Endothelial cell of coronary artery (primary cell): ENCODE measurements around the gene PADI3. TPM values are rescaled to one million over a fixed set of nuclear protein-coding genes. Genes with fewer than 3 reads are reported as not detected.

Experiments
- total RNA-seq: library from RNA; depleted of rRNA; stranded (reverse); fragments of >200 nt; gene quantifications from 2 replicates; pipeline ENCODE4 v1.2.3, GENCODE V29; 2014

The PADI3 gene
- total RNA-seq: not detected in 2 replicates

GRCh38 chr1:17248781-17249180 lies at the start of gene PADI3:
TSS of gene PADI3 (plus strand) at chr1:17249098. CDS start at chr1:17249138, 40 bp downstream.

GRCh38 chr1:17204546-17205440 lies 44.1 kb upstream of the PADI3 start, which contains the start of gene PADI1:
TSS of gene PADI1 (plus strand) at chr1:17205128. CDS start at chr1:17205218, 90 bp downstream.

GRCh38 chr1:17307946-17308345 lies 59.0 kb downstream of the PADI3 start, which contains the start of gene PADI4:
TSS of gene PADI4 (plus strand) at chr1:17308197. CDS start at chr1:17308223, 26 bp downstream.

Other genes starting within 250 kb of the PADI3 start
- gene ATP13A2, start 237.2 kb upstream of the PADI3 start, total RNA-seq: 44.9 and 81.9 TPM in 2 replicates
- 144 and 147 TPM in 2 replicates for gene SDHB, start 195.1 kb upstream of the PADI3 start, total RNA-seq
- 0.09 TPM in 1 of 2 replicates, not detected in the other for gene PADI2, start 129.6 kb upstream of the PADI3 start, total RNA-seq
- 0.09 TPM in 1 of 2 replicates, not detected in the other for gene PADI1, start 44.0 kb upstream of the PADI3 start, total RNA-seq
- not detected in 2 replicates for gene PADI4, start 59.1 kb downstream of the PADI3 start, total RNA-seq
- gene PADI6, start 123.1 kb downstream of the PADI3 start, total RNA-seq: not detected in 2 replicates
- 71.0 and 108 TPM in 2 replicates for gene RCC2, start 190.6 kb downstream of the PADI3 start, total RNA-seq